GM18511 (cell line): ENCODE data around the gene CSTPP1.

ENCODE experiments used
- ATAC-seq: cut with Tn5 transposase; IDR thresholded peaks from one replicate; pipeline ENCODE4 v1.9.1; 2021; ENCODE audit warnings: mild to moderate bottlenecking, moderate library complexity; ENCODE audit not compliant: unreplicated experiment

The CSTPP1 gene

DNA sequence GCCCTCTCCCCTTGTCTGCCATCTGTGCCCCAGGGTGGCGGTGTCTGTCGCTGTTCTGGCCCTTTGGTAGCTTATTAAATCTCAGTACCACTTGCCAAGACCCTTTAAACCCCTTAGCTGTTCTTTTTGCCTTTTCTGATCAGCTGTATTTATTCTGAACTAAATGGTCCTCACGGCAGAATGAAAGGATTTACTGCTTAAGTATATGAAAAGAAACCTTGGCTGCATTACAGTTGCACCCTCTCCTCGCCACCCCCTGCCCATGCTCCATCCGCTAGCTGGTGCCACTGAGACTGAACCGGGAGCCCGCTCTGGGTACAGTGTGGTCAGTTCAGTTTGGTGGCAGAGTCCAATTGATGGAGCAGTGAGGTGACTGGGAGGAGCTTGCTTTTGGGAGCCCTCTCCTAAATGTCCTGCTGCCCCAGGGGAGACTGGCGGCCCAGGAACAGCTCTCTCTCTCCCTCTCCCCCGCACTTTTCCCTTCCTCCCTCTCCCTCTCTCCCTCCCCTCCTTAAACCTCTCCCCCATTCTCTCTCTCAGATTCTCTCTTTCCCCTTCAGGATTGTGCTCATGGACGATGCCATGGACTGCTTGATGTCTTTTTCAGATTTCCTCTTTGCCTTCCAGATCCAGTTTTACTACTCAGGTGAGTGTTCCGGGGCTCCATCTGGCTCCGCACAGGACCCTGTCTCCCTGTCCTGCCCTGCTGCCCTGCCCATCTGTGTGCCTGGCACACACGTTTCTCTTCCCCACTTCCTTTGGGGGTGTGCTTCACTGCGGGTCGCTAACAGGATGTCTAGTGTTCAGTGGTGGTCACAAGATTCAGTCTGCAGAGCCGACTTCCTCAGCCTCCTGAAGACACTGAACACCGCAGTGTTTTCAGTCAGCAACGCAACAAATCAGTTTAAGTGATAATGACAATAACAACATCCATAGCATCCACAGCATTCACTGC, 218.3 kb downstream of the CSTPP1 start:
- no peak for ATAC-seq

DNA sequence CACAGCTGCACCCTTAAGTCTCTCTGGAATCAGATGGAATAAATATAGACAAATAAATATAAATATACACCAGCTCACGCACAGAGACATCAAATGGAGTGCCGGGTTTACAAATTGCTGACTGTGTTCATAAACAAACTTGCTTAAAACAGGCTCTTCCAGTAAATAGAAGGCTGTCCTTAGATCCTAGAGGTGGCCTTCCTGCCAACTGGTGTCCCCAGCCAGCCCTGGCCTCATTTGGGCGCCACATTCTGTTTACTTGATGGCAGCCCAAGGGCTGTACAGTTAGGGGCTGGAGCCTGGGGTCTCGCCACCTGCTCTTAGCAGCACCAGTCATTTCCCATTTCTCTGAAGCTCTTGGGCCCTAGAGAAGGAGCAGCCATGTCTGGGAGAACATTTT, 219.3 kb downstream of the CSTPP1 start:
- no peak for ATAC-seq

DNA sequence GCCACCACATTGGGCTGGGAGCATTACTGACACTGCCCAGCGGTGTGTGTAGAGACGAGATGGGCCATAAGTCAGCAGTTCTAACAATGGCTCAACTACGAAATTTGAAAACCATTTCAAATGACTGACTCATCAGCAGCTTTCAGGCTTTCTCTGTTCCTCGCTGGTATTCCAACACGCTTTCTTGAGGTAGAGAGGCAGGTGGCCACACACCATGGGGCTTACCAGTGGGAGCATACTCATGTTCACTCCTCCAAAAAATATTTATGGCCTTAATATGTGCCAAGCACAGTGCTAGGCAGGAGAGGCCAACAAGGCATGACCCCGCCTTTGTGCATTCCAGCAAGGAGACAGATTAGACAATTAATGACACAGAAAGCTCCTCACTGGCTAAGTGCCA, 219.8 kb downstream of the CSTPP1 start:
- no peak for ATAC-seq

DNA sequence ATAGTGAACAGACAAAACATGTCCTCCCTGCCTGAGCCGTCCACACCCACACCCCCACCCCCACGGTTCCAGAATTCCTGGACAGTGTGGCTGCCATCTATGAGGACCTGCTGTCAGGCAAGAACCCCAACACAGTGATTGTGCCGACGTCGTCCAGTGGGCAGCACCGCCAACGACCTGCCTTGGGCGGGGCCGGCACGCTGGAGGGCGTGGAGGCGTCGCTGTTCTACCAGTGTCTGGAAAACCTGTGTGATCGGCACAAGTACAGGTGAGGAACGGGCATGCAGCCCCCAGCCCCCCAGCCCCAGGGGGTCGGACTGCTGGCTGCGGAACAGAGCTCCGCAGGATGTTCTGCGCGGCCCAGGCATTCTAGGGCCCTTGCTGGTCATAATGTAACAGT, 220.4 kb downstream of the CSTPP1 start:
- ATAC-seq: no peak

DNA sequence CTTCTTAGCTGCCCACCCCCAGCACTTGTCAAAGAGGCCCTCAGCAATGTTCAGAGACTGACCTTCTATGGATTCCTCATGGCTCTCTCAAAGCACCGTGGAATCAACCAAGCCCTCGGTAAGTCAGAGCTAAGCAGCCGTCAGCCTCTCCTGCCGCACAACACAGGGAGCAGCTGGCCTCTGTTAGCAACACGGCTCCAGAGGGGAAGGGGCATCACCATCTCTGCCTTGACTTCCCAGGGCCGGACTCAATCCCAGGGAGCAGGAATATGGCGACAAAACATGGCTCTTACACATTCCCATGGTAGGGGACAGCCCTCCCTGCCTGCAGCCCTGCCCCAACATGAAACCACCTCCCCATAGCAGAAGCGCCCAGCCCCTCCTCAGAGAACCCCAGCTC, 221.2 kb downstream of the CSTPP1 start:
- ATAC-seq: no peak

DNA sequence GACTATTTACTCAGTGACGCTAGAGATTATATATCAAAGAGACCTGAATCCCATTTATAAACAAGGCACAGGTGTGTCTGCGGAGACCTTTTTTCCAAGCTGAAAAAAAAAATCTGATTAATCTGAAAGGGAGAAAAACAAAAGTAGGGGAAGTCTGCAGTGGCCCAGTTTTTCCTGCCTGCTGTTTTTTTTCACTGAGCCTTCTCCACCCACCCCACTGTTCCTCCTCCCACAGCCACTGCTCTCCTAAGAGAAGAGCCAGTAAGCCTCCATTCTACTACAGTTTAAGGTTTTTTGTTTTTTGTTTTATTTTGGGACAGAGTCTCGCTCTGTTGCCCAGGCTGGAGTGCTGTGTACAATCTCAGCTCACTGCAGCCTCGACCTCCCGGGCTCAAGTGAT, 221.7 kb downstream of the CSTPP1 start:
- ATAC-seq: no peak

DNA sequence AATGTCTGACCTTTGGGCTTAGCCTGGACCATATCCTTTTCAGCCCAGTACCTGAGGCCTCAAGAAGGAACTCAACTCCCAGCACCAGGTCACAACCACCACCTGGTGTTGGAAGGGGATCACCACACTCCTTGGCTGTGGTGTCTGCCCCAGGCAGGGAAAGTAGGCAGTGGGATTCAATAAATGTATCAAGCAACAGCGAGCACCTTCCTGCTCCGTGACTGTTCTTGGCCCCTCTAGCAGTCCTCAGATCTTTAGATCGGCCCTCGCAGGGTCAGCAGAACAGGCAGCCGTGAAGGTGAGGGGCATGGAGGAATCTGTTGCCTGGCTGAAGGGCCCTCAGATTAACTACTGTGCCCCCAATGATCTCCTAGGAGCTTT, 224.2 kb downstream of the CSTPP1 start:
- ATAC-seq: no peak

DNA sequence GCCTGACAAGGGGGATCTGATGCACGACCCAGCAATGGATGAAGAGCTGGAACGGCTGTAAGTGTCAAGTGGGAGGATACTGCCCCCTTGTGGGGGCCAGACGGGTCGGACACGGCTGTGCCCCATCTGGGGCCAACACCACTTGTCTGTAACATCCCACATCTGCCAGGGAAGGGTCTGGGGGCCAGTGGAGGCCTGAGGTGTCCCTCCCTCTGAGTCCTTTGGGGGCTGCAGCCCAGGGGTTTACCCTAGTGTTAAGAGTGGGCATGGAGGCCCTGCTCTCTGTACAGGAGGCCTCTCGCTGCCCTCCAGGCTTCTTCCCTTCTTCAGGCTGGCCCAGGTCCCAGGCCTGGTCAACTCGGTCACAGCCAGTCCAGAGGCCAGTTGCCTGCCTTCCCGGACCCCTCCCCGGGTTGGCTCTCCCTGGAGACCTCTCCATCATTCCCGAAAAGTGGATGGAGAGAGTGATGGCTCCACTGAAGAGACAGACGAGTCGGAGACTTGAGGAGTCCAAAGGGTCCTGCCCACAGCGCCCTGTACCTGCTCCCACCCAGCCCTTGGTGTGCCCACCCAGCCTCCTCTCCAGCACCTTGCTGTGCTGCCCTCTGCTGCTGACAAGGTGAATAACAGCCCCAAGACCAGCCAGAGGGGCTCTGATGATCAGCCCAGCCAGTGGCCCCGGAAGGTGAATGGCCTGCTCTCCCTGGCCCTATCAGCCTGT, 224.7 kb downstream of the CSTPP1 start:
- ATAC-seq: peak; percentile 73

DNA sequence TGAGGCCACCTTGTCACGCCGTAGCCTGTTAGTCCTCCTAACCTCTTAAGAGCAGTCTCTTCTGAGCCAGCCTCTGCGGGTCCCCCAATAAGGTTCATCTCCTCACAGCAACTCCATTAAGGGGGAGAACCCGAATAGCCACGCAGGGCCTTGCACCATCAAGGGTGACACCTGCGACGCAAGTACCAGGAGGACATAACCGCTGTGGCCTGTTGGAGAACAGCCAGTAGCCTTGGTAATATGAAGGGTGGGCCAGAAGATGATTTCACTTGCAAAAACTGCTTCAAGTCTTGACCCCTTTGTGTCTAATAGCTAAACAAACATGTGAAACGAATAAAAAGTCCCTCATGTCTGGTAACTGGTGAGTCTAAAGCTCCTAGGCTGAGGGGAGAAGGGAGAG, 225.3 kb downstream of the CSTPP1 start:
- ATAC-seq: no peak

DNA sequence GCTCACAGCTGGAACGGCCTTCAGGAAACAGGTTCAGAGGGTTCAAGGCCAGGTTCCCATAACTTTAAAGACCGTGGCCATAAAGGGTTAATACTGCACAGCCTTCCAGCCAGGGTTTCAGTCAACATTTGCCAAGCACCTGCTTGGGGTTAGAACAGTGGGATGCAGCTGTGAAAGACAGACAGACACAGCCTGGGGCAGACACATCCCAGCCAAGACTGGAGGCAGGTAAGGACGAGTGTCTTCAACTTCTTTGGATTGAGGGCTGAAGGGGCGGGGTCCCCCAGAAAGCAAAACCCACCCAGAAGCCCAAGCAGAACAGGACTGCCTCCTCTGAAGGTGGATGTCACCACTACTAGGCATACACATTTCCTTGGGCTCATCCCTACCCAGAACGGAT, 225.9 kb downstream of the CSTPP1 start:
- ATAC-seq: no peak

DNA sequence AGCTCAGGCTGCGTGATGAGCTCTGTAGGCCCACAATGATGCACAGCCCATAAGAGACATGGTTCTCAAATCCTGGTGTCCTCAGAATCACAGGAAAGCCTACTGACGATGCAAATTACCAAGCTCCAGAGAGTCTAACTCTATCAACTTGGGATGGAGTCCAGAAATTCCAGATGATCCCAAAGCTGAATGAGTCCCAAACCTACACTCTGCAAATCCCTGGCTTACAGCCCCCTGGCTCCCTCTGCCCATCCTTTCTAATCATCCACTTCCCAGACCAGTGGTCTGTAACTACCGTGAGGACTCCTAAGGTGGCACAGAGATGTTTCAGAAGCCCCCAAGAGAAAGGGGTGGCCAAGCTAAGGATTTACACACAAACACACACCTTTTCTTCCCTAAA, 226.6 kb downstream of the CSTPP1 start:
- ATAC-seq: no peak

DNA sequence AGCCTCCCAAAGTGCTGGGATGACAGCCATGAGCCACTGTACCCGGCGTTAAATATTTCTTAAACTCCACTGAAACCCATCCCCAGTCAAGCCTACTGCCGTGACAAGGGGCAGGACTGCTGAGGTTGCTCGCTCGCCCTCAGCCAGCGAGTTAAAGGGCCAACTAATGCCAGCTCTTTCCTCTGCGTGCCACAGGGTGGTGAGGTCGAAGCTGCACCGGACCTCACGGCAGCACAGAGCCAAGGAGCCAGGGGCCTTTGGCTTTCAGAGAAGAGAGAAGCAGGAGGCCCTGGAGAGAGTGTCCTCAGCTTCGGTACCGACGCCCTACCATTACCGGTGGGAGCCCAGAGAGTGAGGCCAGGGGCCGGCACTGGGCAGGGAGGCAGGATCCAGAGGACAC, 227.3 kb downstream of the CSTPP1 start:
- no peak for ATAC-seq

DNA sequence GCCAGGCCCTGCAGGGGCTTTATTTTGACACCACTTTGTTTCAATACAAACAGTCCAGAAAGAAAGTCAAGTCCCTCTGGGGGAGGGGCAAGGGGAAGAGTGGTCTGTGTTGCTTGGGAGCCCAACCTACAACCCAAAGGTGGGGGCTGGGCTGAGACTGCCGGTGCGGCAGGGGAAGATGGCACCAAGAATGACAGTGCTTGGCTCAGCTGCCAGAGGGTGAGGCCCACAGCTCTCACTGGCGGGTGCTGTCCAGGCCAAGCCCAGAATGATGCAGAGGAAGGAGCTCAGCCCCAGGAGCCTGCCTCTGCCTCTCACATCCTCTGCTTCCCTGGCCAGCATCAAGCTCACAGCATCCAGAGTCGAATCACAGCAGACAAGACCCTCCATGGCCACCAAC, 227.8 kb downstream of the CSTPP1 start:
- no peak for ATAC-seq

DNA sequence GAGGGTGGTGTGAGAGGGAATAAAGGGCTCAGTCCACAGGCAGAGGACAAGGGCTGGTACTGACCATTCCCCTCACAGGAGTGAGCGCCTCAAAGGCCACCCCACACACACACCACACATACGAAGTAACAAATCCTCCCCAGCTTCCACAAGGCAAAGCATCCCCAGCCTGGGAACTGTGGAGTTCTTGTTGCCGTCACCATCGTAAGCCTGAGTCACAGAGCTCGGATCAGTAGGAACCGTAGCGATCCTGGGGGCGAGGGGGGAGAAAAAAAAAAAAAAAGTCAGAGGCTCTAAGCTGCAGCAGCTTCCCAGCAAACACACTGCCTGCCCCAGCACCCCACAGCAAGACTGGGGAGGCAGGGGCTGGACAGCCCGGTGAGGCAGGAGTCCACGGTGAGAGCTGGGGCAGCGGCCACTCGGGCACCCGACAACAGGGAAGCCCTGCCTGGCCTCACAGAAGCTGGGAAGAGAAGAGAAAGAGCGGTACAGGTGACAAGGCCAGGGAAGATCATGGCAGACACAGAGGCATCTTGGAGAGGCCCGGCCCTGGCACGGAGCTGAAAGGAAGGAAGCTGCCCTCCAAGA, 228.8 kb downstream of the CSTPP1 start:
- ATAC-seq: no peak

DNA sequence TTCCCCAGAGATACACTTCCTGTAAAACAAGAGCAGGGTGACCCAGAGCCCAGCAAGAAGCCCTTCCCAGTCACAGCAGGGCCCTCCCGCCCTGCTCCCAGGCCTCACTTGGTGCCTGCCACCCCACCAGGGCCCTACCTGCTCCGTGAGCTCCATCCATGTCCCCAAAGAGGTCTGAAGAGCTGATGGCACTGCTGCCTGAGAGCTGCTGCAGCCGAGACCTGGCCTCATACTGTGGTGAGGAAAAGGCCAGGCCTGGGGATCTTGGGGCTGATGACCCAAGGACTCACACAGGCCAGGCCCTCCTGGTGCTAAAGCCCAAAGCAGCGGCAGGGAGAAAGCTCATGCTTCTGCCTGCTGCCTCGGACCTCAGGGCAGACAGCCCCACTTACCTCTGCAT, 229.8 kb downstream of the CSTPP1 start:
- ATAC-seq: no peak

DNA sequence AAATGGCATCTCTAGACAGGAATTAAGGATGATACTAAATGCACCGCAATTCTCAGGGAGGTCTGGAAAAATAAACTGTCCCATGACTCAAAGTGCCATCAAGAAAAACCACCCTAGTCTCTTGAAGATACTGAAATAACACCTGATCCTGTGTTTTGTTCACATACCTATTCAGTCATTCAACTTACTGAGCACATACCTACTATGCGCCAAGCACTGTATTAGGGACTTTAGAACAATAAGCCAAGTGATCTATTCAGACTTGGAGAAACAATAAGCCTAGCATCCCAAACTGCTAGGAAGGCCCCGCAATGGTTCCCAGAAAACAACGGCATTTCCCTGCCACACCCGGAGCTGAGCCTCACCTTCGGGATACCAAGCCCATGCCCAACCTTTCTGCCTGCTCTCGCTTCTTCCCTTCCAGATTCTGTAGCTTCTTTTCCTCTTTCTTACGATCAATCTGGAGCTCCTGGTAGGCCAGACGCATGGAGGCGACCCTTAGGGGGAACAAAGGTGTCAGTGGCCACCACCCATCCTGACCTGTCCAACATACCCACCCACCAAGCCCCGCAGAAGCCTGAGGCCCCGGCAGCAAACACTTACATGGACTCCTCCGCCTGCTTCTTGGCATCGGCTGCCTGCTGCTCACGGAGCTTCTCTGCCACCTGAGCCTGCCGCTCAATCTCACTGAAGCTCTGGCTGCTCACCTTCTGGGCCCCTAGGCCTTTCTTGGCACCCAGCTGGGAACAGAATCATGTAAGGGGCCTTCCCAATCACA, 234.7 kb downstream of the CSTPP1 start:
- ATAC-seq: no peak

DNA sequence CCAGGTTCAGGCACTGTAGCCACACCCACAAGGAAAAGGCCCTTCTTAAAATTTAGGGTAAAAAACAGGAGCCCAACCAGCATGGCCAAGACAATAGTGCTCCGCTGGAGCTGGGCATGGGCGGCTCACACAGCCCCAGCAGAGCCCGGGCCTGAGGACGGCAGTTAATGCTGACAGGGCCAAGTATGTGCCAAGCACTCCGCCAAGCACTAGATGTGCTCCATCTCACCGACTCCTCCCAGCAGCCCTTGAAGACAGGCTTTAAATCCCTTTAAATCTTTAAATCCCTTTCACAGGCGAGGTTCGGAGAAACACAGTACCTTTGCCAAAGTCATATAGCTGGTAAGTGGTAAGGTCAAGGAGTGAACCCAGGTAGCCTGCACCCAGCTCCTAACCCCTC, 235.3 kb downstream of the CSTPP1 start:
- ATAC-seq: no peak

DNA sequence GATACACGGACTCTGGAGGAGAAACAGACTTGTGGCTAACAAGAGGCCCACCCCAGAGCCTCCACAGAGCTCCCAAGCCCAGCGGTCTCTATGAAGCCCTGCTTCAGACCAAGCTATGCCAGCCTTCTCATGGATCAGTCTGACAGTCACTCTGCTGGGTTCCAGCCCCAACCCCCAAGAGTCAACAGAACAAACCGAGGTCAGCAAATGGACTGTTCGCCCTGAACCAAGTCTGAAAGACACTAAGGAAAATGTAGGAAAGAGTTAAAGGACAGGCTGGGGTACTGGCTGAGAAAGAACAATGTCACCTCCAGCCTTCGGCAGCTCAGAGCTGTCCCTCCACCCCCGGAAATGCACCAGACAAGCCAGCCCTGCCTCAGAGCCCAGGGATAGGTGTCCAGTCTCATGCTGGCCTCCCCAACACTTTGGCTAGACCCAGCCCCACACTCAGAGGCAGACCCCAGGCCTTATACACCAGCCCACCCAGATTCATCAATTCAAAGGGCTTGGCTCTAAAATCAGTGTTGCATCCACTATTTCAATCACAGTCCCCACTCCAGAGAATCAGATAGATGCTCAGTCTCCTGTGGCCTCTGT, 236.3 kb downstream of the CSTPP1 start:
- ATAC-seq: no peak

DNA sequence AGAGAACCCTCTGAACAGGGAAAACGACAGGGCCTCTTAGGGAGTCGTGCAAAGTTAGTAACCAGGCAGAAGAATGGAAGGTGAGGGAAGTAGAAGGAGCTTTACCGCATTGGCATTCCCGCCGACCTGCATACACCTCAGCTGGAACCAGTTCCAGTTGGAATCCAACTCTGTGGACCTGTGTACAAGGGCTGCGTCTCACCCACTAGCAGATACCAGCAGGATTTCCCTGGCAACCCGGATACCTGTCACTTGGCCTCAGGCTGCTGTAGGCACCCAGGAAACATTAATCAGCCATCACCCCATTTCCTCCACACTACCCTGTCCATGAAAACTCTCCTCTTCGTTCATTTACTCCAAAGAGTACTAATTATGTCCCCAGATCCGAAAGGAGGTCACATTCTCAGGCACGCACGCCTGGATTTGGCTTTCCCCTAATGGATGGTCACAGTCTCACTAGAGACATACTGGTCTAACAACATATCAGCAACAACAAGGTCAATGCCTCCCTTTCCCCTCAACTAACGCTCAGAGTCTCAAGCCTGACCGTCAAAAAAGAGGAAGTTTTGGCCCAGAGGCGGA, 239.3 kb downstream of the CSTPP1 start:
- ATAC-seq: no peak
